Activated CD4-positive, alpha-beta T cell treated with anti-CD3 and anti-CD28 coated beads for 24 hours (primary cell): ENCODE results near the gene ADNP2.
A peak's percentile ranks its signal among the peaks of the same experiment; 100 is the strongest.
"Not testable (repeated sequence)": the region's sequence is repeated elsewhere in the genome, so short reads cannot be mapped to it uniquely, and the experiment has no call there.

Experiments used
- DNase-seq, 2 donors: peaks; one replicate each; pipeline ENCODE4 v3.0.0-alpha.2; 2020; ENCODE audit warnings: low read depth in 2 of 2

The ADNP2 gene

DNA sequence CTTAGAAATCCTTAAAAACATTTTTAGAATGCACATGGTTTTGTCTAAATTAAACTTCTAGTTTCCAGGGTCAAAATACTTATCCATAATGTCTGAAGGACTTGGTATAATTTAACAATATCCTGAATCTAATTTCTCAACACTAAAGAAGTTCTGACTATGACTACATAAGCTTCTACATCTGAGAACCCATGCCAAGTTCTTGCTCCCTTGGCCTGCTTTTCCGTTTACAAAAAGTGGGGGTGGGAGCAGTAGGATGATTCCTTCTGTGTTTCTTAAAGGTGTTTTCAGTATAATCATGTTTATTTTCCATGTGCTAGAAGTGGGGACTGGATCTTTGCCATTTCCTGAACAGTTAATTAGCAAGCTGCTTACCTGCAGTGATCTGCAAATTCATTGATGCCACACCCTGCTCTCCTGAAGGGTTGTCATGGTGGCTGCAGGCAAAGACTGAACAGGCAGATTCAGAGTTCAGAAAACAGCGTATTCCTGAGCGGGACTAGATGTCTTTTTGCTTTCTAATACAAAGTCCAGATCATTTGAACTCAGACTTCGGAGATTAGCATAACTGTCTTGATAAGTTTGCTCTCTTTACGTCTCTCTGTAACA lies 36.2 kb downstream of the ADNP2 start:
- DNase-seq = no peak

DNA sequence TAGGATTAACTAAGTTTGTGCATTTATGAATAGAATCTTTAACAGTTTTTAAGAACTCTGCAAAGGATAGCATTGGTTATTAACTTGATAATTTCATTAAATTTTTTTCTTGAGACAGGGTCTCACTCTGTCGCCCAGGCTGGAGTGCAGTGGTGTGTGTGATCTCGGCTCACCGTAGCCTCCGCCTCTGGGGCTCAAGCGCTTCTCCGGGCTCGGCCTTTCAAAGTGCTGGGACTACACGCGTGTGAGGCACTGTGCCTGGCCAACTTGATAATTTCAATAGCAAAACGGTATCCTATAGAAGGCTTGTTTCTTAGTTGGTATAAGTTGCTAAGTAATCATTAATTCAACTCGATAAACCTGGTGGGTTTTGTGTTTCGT lies 38.0 kb downstream of the ADNP2 start:
- DNase-seq = no peak

DNA sequence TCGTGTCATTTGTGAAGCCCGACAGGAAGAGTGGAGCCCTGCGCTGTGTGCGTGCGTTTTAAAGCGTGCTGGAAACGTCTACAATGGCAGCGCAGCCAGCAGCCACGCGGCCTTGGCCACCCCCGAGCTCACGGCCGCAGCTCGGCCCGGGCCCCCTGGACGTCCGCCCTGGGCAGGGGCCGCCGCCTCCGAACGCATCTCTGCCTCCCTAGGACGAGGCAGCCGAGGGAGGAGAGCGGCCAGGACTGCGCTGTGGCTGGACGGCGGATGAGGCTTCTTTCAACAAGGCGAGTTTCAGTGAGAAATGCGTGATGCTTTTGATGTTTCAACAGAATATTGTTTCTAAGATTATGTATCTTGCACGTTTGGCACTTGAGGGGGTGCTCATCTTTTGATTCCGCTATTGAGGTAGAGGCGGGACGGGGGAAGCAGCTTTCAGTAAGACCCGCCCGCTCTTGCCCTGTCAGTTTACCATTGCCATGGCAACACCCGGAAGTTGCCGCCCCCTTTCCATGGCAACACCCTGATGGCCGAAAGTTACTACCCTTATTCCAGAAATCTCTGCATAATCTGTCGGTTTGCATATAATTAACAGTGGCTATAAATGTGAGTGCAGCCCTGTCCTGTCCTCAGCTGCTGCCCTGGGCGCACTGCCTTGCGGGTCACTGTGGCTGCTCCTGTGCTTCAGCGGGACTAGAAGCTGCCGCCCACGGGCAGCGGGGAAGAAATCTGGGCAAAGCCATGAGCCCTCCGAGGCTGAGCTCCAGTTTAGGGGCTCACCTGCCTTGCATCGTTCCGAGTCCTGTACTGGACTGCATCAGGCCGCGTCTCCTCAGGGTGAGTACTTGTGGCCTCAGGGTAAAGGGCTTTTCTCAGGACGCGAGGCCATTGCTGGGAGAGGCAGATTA lies 38.6 kb downstream of the ADNP2 start:
- DNase-seq = peak; percentile 49 to 66

DNA sequence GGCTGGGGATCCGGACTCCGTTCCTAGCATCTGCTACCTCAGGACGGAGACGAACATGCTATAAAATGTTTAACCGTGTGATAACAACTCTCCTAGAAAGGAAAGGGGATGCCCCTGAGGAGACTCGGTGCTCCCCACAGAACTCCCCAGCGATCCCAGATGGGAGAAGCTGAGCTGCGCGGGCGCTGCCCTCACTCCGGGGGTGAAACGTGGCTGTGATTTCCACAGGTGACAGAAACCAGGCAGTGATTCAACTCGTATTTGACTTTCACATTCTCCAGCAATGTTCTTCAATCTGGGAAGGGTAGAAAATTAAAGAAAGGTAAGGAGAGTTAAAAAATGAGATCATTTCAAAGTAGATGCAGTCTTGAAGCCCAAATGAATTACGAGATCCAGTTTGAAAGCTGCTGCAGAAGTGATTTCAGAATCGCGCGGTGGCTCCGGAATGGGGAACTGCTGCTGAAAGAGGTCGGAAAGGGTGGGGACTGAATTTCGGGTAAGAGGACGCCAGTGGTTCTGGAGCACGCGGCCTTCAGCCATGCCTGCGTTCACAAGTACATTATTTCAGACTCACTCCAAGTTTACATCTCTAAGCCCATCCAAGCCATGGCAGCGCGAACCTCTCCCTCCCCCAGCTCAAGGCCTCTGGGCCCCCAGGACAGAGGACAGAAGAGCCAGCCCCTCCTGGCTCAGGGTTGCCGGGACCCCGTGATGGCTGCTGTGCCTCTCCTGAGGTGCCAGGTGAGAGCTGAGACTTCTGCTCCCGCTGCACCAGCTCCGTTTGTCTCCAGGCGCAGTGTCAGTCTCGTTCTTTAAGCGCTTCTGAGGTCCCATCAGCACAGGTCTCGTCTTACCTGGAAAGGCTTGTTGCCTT lies 39.5 kb downstream of the ADNP2 start:
- DNase-seq = no peak

DNA sequence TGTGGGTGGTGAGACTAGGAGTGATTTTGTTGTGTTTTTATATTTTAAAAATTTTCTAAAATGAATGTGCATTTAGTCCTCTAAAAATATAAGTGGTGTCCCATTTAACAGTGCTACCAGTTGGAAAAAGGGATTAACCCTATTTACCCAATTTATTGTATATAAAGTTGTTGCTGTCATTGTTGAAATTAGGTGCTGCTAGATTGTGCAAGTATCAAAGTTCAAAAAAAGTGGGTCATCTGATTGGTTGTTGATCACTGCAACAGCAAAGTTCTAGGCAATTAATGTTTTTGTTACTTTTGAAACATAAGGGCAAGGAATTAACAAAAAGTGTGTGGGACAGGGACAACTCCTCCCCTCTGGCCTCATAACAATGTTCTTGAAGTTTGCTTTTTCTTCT lies 40.6 kb downstream of the ADNP2 start:
- no peak for DNase-seq

DNA sequence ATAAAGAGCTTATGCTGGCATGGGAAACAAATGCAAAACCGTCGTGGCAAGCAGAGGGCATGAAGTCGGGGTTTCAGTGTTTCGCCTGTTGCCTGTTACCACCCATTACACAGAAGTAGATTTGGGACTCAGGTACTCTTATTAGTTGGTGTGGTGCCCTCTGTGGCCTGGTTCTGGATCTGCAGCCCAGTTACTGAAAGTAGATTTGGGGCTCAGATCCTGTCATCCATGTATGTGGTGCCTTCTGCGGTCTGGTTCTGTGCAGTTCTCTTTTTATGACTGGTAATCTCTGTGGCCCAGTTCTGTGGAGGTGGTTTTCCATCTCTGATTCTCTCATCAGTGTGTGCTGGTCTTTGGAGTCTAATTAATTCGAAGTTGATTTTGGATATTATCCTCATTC lies 45.2 kb downstream of the ADNP2 start:
- DNase-seq = peak in 1 of 2 donors; percentile 8

DNA sequence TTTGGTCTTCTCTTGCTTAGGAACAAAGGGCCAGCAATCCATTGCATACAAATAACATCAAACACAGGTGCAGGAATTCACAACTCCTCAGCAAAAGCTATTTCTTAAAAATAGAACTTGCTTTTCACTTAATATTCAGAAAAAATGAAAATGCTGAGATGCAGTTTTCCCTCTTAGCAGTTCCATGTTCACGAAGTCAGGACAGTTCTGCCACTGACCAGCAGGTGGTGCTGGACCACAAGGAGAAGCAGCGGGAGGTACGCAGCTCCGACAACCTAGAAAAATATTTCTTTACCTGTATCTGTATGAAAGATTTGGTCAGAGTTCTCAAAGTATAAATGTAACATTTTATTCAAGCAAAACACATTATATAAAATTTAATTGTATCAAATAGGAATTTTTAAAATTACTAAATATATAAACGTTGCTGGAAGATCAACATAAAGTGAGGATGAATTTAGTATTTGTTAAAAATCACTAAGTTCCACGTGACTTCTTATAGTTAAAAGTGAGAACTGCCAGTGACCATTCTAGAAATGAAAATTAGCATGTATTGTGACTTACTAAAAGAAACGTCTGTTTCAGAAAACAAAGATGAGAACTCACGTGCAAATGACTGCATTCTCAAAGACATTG lies 48.8 kb downstream of the ADNP2 start:
- DNase-seq = peak; percentile 55 to 64

DNA sequence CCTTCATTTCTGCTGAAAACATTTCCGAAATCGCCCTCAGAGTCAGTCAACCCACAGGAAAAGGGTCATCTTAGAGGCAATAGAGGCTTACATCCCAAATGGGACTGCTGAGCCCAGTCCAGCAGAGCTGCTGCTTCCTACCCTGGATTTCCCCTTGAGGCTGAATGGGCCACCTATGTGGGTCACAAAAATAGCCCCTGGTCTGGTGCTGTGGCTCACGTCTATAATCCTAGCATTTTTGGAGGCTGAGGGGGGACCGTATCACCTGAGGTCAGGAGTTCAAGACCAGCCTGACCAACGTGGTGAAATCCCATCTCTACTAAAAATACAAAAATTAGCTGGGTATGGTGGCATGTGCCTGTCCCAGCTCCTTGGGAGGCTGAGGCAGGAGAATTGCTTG lies 49.3 kb downstream of the ADNP2 start:
- DNase-seq = no peak

DNA sequence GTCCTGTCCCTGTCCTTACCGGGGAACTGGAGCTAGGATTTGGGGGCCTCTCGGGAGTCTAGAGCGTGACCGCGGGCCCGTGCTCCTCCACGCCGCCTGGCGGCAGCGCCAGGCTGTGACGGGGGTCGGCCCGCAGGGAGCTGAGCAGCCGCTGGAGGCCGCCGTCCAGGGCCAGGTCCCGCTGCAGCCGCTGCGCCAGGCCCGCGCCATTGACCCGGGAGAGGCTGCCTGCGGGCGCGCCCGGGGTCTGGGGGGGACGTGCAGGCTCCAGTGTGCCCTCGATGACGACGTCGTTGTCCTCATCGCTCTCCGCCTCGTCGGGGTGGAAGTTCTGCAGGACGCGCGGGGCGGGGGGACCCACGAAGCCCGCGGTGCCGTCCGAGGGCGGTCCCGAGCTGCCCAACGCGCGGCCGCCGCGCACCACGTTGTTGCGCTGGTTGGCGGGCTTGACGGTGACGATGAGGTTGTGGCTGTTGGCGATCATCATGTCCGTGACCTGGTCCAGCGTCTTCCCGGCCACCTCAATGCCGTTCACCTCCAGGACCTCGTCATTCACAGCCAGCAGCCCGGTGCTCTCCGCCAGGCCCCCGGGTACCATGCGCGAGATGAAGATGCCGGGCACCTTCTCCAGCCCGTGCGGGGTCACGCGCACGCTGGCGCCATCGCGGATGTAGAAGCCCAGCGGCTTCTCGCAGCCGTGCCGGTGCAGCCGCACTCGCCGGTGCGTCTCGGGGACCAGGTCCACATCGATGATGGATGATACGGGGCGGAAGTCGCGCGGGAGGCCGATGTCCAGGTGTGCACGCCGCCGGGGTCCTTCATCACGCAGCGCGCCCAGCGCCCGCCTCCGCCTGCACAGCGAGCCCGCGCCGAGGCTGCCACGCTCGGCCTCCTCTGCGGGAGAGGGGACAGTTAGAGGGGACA lies 50.9 kb downstream of the ADNP2 start:
- peak in 1 of 2 donors; percentile 28 for DNase-seq

DNA sequence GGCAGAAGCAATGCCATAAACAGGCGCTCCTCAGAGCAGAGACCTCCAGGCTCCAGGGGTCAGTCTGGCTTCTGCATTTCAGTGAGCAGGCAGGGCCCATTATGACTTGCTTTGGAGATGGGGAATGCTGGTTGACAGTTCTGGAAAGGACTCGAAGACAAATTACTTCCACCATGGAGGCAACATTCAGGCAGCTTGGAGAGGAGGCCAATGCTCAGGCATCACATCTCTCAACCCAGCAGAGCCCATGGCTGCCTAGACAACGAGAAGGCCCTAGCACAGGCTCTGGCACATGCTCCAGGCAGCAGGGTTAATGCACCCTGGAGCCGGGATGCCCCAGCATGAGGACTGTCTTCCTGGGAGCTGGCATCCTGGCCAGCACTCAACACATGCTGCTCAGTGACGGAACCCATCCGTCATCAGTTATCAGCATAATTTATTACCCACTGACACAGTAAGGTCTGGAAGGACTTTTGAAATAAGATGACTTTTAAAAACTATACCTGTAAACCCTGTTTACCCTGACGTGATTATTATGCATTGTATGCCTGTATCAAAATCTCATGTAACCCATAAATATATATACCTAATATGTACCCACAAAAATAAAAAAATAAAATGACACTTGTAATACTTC lies 52.8 kb downstream of the ADNP2 start:
- no peak for DNase-seq

DNA sequence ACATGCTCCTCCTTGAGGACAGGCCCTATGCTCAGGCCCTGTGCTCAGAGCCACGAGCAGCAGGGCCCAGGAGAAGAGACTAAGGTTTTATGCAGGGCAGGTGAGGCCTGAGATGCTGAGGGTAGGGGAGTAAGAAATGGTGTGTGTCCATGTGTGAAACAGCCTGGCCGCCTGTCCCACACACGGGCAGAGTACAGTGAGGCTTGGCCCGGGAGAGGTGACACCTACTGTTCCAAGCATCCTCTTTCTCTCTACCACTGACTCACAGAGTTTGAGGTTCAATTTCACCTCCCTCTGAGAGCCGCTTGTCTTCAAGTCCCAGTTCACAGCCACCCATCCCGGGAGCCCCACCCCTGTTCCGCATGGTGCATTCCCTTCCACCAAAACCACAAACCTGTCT lies 54.1 kb downstream of the ADNP2 start:
- no peak for DNase-seq

DNA sequence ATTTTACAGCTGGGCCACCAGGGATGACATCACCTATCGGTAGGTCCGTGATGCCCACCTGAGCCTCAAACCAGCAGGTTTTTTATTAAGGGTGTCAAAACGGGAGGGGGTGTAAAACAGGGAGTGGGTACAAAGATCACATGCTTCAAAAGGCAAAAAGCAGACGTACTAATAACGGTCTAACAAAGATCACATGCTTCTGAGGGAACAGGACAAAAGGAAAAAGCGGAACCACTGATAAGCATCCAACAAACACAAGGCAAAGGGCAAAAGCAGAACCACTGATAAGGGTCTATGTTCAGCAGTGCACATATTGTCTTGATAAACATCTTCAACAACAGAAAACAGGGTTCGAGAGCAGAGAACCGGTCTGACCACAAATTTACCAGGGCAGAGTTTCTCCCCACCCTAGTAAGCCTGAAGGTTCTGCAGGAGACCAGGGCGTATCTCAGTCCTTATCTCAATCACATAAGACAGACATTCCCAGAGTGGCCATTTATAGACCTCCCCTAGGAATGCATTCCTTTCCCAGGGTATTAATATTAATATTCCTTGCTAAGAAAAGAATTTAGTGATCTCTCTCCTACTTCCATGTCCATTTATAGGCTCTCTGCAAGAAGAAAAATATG lies 55.8 kb downstream of the ADNP2 start:
- not testable (repeated sequence) for DNase-seq

DNA sequence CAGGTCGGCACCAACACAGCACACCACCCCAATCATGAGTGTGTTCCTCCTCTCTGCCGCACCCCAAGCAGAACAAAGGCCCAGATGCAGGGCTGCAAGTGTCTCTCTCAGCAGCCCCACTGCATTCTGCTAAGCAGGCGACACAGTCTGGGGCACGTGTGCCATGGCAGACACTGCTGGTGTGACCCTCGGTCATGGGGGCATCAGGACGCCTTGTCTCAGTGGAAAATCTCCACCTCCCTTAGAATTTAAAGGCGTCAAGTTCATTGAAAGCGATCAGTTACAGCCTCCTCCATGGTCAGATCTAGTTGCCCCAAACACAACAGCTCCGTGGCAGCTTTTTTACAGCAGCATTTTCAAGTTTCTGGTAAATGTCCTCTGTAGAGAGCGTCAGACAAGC lies 57.2 kb downstream of the ADNP2 start:
- no peak for DNase-seq

DNA sequence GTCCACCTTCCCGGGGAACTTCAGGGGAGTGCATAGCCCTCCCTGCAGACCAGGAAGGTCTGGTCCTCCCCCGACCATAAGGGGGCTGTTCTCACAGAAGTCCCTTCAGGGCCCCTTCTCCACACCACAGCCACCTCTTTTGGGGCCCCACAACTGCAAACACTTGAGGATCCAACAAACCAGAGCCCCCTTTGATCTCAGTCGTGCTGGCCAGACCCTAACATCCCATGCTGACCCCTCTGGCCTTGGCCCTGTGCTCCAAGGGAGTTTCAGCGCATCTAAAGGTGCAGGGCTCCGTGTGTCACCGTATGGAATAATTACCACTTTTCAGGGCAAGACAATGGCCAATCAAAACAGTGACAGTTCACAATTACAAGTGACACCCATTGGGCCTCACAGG lies 57.7 kb downstream of the ADNP2 start:
- no peak for DNase-seq

DNA sequence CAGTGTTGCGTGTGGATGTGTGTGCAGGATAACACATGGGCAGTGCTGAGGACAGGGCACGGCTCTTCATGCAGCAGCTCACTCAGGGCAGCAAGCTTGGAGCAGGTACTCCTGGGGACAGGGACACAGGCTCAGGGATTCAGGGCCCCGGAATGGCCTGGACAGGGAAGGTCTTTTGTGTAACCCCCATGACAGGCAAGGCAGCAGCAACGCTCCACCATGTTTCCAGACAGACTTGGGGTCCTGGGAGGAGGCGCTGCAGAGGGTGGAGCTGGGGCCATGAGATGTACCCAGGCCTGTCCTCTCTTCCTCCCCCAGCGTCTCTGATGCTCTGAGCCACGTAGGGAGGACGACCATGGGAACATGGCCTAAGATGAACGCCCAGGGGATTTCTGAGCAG lies 58.3 kb downstream of the ADNP2 start:
- DNase-seq = no peak

DNA sequence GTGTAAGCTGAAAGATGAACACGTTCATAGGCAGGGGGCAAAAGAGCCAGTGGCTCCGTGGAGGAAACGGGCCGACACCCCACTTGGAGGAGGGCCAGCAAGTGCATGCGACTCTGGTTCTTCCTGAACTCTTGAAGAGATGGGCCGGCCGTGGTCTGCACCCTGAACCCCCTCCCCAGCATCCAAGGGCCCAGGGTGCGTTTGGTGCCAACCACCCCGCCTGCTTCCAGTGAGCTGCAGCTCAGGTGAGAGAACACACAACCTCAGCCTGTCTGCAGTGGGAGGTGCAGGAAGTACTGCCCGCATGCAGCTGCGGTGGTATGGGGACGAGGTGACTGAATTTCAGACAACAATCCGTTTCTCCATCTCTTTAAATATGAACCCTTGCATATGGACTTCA lies 58.9 kb downstream of the ADNP2 start:
- DNase-seq = no peak

DNA sequence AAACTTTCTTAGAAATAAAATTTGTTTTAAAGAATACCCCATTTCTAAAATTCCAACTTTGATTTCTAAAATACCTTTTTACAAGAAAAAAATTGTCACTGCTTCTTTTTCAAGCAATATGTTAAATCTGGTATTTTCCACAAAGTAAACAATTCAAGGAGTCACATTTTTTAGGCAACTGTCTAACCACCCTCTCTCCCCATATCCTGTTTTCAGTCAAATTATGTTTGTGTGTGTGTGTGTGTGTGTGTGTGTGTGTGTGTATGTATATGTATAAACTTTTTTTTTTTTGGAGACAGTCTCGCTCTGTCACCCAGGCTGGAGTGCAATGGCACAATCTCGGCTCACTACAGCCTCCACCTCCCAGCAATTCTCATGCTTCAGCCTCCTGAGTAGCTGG lies 59.3 kb downstream of the ADNP2 start:
- no peak for DNase-seq

DNA sequence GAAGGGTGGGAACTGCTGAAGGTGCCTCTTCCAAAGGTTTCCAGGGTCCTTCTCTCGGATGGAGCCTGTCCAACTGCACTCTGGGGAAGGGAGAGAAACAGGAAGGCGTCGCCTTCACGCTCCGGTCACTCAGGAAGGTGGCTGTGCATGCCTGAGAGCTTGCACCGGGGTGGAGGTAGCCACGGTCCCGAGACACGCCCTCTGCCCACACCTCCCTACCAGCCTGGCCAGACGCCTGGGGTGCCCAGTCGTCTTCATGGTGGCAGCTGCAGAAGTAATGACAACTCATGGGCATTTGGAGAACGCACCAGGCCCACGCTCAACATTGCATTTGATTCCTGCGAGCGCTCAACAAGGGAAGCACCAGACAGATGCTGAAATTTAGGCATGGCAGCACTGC lies 59.9 kb downstream of the ADNP2 start:
- DNase-seq = no peak

DNA sequence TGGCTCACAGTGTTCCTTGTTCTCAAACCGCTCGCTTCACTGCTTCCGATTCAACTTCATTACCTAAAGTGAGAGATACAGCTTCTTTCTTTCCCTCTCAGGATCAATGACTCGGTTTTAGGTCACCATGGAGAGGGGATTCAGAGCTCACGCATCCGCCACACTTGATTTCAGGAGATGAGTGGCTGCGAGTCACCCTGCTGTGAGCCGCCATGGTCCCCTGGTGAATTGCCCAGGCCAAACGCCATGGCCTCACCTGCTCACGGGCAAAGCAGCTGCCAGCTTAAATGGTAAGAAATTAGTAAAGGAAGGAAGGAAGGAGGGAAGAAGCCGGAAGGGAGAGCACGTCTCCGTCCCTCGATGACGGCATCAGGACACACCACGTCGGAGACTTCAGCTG lies 60.5 kb downstream of the ADNP2 start:
- DNase-seq = no peak
